ENCODE data around the gene COL25A1.
"Not testable (repeated sequence)": the region's sequence is repeated elsewhere in the genome, so short reads cannot be mapped to it uniquely, and the experiment has no call there.

The COL25A1 gene

DNA sequence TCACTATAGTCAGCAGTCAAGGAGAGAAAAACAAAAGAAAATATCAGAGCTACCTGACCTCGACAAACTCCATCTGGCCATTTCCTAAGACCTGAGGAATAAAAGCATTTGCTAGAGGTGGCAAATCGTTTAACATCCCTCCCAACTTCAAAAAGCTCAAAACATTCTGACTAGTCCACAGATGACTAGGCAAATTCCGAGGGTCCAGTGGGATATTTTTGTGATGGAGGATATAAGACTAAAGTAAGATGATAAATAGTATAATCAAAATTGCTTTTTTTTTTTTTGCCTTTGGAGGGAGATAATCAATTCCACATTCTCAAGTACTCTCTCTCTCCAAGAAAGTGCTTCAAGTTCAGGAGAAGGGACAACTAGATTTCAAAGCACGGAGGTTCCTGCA, 420.5 kb downstream of the COL25A1 start:
- TF ChIP-seq, protein P1, sequence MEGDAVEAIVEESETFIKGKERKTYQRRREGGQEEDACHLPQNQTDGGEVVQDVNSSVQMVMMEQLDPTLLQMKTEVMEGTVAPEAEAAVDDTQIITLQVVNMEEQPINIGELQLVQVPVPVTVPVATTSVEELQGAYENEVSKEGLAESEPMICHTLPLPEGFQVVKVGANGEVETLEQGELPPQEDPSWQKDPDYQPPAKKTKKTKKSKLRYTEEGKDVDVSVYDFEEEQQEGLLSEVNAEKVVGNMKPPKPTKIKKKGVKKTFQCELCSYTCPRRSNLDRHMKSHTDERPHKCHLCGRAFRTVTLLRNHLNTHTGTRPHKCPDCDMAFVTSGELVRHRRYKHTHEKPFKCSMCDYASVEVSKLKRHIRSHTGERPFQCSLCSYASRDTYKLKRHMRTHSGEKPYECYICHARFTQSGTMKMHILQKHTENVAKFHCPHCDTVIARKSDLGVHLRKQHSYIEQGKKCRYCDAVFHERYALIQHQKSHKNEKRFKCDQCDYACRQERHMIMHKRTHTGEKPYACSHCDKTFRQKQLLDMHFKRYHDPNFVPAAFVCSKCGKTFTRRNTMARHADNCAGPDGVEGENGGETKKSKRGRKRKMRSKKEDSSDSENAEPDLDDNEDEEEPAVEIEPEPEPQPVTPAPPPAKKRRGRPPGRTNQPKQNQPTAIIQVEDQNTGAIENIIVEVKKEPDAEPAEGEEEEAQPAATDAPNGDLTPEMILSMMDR (IDR thresholded peaks at IDR 0.05; ENCODE audit: low read depth, low read length): no peak
- DNase-seq (ENCODE audit: low read depth, low spot score): no peak
- in situ Hi-C loops (cut with HindIII; ENCODE audit: low sequenced_read_pairs): no loop called here
- no peak overlapping the region for H3K4me3 ChIP-seq (ENCODE audit: low read depth, low read length)

DNA sequence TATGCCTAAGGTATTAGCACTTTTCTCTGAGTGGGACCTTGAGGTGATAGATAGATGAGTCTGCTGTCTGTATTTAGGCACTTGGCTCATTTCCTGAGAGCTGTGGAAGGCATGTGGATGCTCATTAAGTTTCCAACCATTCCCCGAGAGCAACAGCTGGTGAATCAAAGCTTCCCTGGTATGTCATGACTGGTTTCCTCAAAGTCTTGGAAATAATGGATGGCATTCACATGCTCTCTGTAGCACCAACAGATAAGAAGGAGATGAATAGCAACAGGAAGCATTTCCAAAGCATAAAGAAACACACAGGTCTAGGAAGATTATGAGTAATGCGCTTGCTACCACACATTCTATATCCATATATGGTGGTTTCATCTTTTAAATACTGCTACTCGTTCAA, 421.3 kb downstream of the COL25A1 start:
- in situ Hi-C loops (cut with HindIII; ENCODE audit: low sequenced_read_pairs): no loop called here
- H3K4me3 ChIP-seq (ENCODE audit: low read depth, low read length): no peak overlapping the region
- TF ChIP-seq, protein P1 (IDR thresholded peaks at IDR 0.05; ENCODE audit: low read depth, low read length): no peak
- peak; percentile 69 for DNase-seq (ENCODE audit: low read depth, low spot score)

DNA sequence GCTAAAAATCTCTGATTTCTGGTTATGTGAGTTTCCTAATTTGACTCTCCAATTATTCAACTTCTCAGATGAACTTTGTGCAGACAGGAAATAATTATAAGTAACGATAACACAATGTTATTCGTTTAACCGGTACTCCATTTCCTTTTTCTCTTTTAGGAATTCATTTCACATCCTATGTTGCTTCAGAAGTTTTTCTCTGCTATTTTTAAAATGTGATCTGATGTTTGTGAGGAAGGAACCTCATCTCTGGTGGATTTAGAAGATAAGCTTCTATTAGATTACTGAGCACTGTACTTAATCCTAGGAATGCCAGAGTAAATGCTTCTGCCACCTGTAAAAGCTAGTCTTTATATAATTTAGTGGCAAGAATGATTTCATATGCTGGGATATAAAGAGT, 423.7 kb downstream of the COL25A1 start:
- DNase-seq (ENCODE audit: low read depth, low spot score): no peak
- TF ChIP-seq, protein P1 (IDR thresholded peaks at IDR 0.05; ENCODE audit: low read depth, low read length): no peak
- in situ Hi-C loops (cut with HindIII; ENCODE audit: low sequenced_read_pairs): no loop called here

DNA sequence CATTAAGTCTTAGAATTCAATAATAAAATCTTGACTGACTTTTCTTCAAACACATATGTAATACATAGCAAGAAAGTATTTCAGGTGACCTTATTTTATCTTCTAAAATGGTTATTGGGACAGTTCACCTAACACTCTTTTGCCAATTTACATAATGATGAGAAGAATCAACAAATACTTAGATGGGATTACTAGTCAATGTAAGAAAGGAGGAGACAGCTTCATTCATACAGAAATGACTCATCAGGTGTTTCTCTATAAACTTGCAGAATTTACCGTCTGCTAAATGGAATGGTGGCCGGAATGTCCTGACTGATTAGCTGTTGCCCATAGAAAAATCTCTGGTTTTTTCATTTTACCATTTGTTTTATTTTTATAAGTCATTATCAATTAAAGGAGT, 424.6 kb downstream of the COL25A1 start:
- DNase-seq (ENCODE audit: low read depth, low spot score): no peak
- H3K4me3 ChIP-seq (ENCODE audit: low read depth, low read length): no peak overlapping the region
- TF ChIP-seq, protein P1 (IDR thresholded peaks at IDR 0.05; ENCODE audit: low read depth, low read length): no peak
- in situ Hi-C loops (cut with HindIII; ENCODE audit: low sequenced_read_pairs): no loop called here

More for the DNA sequence above, 423.7 kb downstream of the COL25A1 start:
- no peak overlapping the region for H3K4me3 ChIP-seq (ENCODE audit: low read depth, low read length)

DNA sequence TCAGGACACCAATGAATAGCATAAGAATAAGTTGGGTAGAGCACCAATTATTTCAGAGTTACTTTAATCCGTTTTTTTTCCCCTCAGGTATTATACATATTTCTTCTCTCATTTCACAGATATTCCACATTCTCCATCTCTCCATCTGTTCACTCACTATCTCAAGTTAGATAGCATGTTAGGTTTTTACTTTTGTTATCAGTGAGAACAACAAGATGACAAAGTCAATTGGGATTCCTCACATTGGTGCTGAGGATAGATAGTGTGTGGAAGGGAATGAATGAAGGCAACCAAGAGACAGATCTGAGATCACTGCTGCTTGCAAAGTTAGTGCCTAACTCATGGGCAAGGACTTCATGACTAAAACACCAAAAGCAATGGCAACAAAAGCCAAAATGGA, 427.7 kb downstream of the COL25A1 start:
- no peak overlapping the region for H3K4me3 ChIP-seq (ENCODE audit: low read depth, low read length)
- in situ Hi-C loops (cut with HindIII; ENCODE audit: low sequenced_read_pairs): no loop called here
- TF ChIP-seq, protein P1 (IDR thresholded peaks at IDR 0.05; ENCODE audit: low read depth, low read length): no peak
- DNase-seq (ENCODE audit: low read depth, low spot score): no peak

DNA sequence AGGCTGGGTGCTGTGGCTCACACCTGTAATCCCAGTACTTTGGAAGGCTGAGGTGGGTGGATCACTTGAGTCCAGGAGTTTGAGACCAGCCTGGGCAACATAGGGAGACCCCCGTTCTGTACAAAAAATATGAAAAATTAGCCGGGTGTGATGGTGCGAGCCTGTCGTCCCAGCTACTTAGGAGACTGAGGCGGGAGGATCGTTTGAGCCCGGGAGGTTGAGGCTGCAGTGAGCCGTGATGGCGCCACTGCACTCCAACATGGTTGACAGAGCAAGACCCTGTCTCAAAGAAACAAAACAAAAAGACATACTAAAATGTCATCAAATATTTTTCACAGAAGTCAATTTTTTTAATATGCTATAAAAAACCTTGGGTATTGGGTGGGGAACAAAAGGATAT, 432.5 kb downstream of the COL25A1 start:
- DNase-seq (ENCODE audit: low read depth, low spot score); H3K4me3 ChIP-seq (ENCODE audit: low read depth, low read length); in situ Hi-C loops (cut with HindIII; ENCODE audit: low sequenced_read_pairs): not testable (repeated sequence)

DNA sequence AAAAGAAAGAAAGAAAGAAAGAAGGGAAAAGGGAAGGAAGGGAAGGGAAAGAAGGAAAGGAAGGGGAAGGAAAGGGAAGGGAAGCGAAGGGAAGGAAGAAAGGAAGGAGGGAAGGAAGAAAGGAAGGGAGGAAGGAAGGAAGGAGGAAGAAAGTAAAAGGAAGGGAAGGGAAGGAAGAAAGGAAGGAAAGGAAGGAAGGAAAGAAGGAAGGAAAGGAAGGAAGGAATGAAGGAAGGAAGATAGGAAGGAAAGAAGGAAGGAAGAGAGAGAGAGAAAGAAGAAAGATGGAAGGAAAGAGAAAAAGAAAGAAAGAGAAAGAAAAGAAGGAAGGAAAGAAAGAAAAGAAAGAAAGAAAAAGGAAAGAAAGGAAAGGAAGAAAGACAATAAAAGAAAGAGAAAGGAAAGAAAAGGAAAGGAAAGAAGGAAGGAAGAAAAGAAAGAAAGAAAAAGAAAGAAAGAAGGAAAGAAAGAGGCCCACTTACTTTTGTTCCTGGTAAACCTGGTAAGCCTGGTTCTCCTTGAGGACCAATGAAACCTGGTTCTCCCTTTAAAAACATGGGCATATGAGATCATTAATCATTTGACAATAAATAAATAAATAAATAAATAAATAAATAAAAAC, 433.7 kb downstream of the COL25A1 start:
- DNase-seq (ENCODE audit: low read depth, low spot score): no peak
- H3K4me3 ChIP-seq (ENCODE audit: low read depth, low read length): no peak overlapping the region
- TF ChIP-seq, protein P1 (IDR thresholded peaks at IDR 0.05; ENCODE audit: low read depth, low read length): no peak
- in situ Hi-C loops (cut with HindIII; ENCODE audit: low sequenced_read_pairs): no loop called here
